Liver (tissue), 9 donors: ENCODE measurements around the gene MNS1. TPM values are rescaled to one million over a fixed set of nuclear protein-coding genes. Genes with fewer than 3 reads are reported as not detected.

ENCODE experiments used
- DNase-seq: peaks from one replicate; pipeline ENCODE4 v3.0.0-alpha.2; 2017; ENCODE audit warnings: low spot score
- H3K27ac ChIP-seq, 2 donors: one replicate each; pipeline ENCODE4 v1.7.0; 2013; ENCODE audit warnings: inconsistent platforms in 2 of 2, low read length in 2 of 2, control low read depth in 1 of 2, low read depth in 1 of 2, mild to moderate bottlenecking in 1 of 2
- H3K27me3 ChIP-seq, 4 donors: one replicate each; pipeline versions ENCODE4 v1.6.1 to v1.7.0; 2013; ENCODE audit warnings: low read length in 3 of 4, inconsistent platforms in 1 of 4, mild to moderate bottlenecking in 1 of 4, moderate library complexity in 1 of 4; ENCODE audit not compliant: control insufficient read depth in 4 of 4, insufficient read depth in 4 of 4
- H3K36me3 ChIP-seq, 4 donors: one replicate each; pipeline versions ENCODE4 v1.6.1 to v1.7.0; 2013; ENCODE audit warnings: low read length in 3 of 4, mild to moderate bottlenecking in 3 of 4, low read depth in 1 of 4, moderate library complexity in 1 of 4; ENCODE audit not compliant: control insufficient read depth in 4 of 4, insufficient read depth in 3 of 4
- H3K4me1 ChIP-seq, 4 donors: one replicate each; pipeline versions ENCODE4 v1.6.1 to v1.7.0; 2013; ENCODE audit warnings: low read length in 3 of 4, mild to moderate bottlenecking in 3 of 4, moderate library complexity in 1 of 4; ENCODE audit not compliant: control insufficient read depth in 4 of 4, insufficient read depth in 4 of 4
- H3K4me3 ChIP-seq, 3 donors: one replicate each; pipeline versions ENCODE4 v1.6.1 to v1.7.0; 2013; ENCODE audit warnings: low read length in 3 of 3, control low read depth in 1 of 3, low read depth in 1 of 3, mild to moderate bottlenecking in 1 of 3
- H3K9ac ChIP-seq, 2 donors: one replicate each; pipeline ENCODE4 v1.7.0; 2013; ENCODE audit warnings: low read length in 2 of 2, mild to moderate bottlenecking in 2 of 2, moderate library complexity in 2 of 2, control low read depth in 1 of 2, low read depth in 1 of 2
- H3K9me3 ChIP-seq, 4 donors: one replicate each; pipeline versions ENCODE4 v1.6.1 to v1.7.0; 2013; ENCODE audit warnings: low read length in 3 of 4; ENCODE audit not compliant: control insufficient read depth in 4 of 4
- GABPA ChIP-seq, 2 donors: IDR thresholded peaks in 1 of 2; conservative IDR thresholded peaks in 1 of 2; 2 replicates each; pipeline ENCODE4 v1.6.1; 2016; ENCODE audit warnings: antibody characterized with exemption in 2 of 2, mild to moderate bottlenecking in 1 of 2, moderate library complexity in 1 of 2
- HNF4A ChIP-seq, 2 donors: conservative IDR thresholded peaks; 2 replicates each; pipeline ENCODE4 v1.6.1; 2016; ENCODE audit warnings: antibody characterized with exemption in 2 of 2, mild to moderate bottlenecking in 2 of 2
- JUND ChIP-seq, 2 donors: IDR thresholded peaks; 2 replicates each; pipeline ENCODE4 v1.6.1; 2016; ENCODE audit warnings: antibody characterized with exemption in 2 of 2
- RAD21 ChIP-seq, 2 donors: IDR thresholded peaks; 2 replicates each; pipeline ENCODE4 v1.6.1; 2016; ENCODE audit warnings: antibody characterized with exemption in 2 of 2, mild to moderate bottlenecking in 2 of 2
- REST ChIP-seq: IDR thresholded peaks from 2 replicates; pipeline ENCODE4 v1.6.1; 2016; ENCODE audit warnings: antibody characterized with exemption, mild to moderate bottlenecking
- RXRA ChIP-seq, 2 donors: IDR thresholded peaks; 2 replicates each; pipeline ENCODE4 v1.6.1; 2017 to 2018; ENCODE audit warnings: antibody characterized with exemption in 2 of 2, mild to moderate bottlenecking in 1 of 2
- SP1 ChIP-seq: IDR thresholded peaks from 2 replicates; pipeline ENCODE4 v1.6.1; 2018; ENCODE audit warnings: antibody characterized with exemption, mild to moderate bottlenecking
- TAF1 ChIP-seq: conservative IDR thresholded peaks from 2 replicates; pipeline ENCODE4 v1.6.1; 2016; ENCODE audit warnings: antibody characterized with exemption, mild to moderate bottlenecking
- YY1 ChIP-seq: IDR thresholded peaks from 2 replicates; pipeline ENCODE4 v1.6.1; 2016; ENCODE audit warnings: antibody characterized with exemption, mild to moderate bottlenecking
- WGBS: extraction: QIAGEN DNeasy Blood & Tissue Kit; methylation state at CpG from one replicate; pipeline ENCODE4 v1.1.7; 2013; 5-methylcytosine and 5-hydroxymethylcytosine counted together
- polyA plus RNA-seq, 2 donors: library from polyadenylated mRNA; stranded (reverse) in 1 of 2; unstranded in 1 of 2; fragments of 200-250 nt in 1 of 2; fragments of >200 nt in 1 of 2; fragmentation: Nextera tagmentation in 1 of 2; extraction: Ambion mirVana in 1 of 2; gene quantifications; one replicate each; pipeline versions ENCODE4 v1.2.1 to v1.2.3, GENCODE V29; 2013 to 2015
- total RNA-seq, 2 donors: library from RNA; depleted of rRNA; stranded (reverse); fragments of >200 nt; gene quantifications; one replicate each; pipeline ENCODE4 v1.2.3, GENCODE V29; 2014
- TF ChIP-seq, protein P1 (sequence below): IDR thresholded peaks from 2 replicates; pipeline ENCODE4 v1.6.1; 2016; ENCODE audit warnings: antibody characterized with exemption
- TF ChIP-seq, protein P2 (sequence below): IDR thresholded peaks from 2 replicates; pipeline ENCODE4 v1.6.1; 2016; ENCODE audit warnings: antibody characterized with exemption
- TF ChIP-seq, protein P3 (sequence below): IDR thresholded peaks from 2 replicates; pipeline ENCODE4 v1.6.1; 2016; ENCODE audit warnings: antibody characterized with exemption
- TF ChIP-seq, protein P4 (sequence below): fragments of 150-350 bp; IDR thresholded peaks from 2 replicates; pipeline ENCODE4 v1.5.1; 2017; ENCODE audit warnings: improper control_type of control experiment, low read depth, low read length; ENCODE audit not compliant: missing input control
- donor health status: healthy.
- donor health status: healthy.
- donor health status: healthy.
- donor health status: healthy.
- donor health status: healthy.

Gene MNS1
- total and polyA plus RNA-seq, 4 donors: 0.08 to 1.3 (median 0.41) TPM

GRCh38 chr15:56393277-56393676 lies 71.7 kb downstream of the MNS1 start:
- WGBS: 94% methylated on average over 1 of the region's 1 CpG
- no peak for DNase-seq

More at GRCh38 chr15:56393277-56393676, 71.7 kb downstream of the MNS1 start:
- Histone ChIP-seq H3K9me3 (no peaks in the 10 kb centered on the region), H3K4me3 (no peak overlapping the region), H3K4me1 (no peaks in the 10 kb centered on the region), H3K27me3 (no peaks in the 10 kb centered on the region), H3K27ac (no peak overlapping the region), H3K9ac (no peak overlapping the region), H3K36me3 (no peaks in the 10 kb centered on the region)
- TF ChIP-seq, protein P1, sequence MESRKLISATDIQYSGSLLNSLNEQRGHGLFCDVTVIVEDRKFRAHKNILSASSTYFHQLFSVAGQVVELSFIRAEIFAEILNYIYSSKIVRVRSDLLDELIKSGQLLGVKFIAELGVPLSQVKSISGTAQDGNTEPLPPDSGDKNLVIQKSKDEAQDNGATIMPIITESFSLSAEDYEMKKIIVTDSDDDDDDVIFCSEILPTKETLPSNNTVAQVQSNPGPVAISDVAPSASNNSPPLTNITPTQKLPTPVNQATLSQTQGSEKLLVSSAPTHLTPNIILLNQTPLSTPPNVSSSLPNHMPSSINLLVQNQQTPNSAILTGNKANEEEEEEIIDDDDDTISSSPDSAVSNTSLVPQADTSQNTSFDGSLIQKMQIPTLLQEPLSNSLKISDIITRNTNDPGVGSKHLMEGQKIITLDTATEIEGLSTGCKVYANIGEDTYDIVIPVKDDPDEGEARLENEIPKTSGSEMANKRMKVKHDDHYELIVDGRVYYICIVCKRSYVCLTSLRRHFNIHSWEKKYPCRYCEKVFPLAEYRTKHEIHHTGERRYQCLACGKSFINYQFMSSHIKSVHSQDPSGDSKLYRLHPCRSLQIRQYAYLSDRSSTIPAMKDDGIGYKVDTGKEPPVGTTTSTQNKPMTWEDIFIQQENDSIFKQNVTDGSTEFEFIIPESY: no peak
- no peak for TF ChIP-seq JUND (IDR thresholded peaks at IDR 0.05)
- TF ChIP-seq, protein P2, sequence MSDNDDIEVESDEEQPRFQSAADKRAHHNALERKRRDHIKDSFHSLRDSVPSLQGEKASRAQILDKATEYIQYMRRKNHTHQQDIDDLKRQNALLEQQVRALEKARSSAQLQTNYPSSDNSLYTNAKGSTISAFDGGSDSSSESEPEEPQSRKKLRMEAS: no peak
- no peak for TF ChIP-seq RXRA (IDR thresholded peaks at IDR 0.05)
- TF ChIP-seq HNF4A (conservative IDR thresholded peaks at IDR 0.05): no peak
- TF ChIP-seq GABPA (IDR thresholded peaks at IDR 0.05 in 1 of 2, conservative IDR thresholded peaks at IDR 0.05 in 1 of 2): no peak
- no peak for TF ChIP-seq YY1
- TF ChIP-seq SP1: no peak
- TF ChIP-seq TAF1: no peak
- TF ChIP-seq, protein P3, sequence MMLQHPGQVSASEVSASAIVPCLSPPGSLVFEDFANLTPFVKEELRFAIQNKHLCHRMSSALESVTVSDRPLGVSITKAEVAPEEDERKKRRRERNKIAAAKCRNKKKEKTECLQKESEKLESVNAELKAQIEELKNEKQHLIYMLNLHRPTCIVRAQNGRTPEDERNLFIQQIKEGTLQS: no peak
- no peak for TF ChIP-seq REST
- no peak for TF ChIP-seq RAD21 (IDR thresholded peaks at IDR 0.05)
- TF ChIP-seq, protein P4, sequence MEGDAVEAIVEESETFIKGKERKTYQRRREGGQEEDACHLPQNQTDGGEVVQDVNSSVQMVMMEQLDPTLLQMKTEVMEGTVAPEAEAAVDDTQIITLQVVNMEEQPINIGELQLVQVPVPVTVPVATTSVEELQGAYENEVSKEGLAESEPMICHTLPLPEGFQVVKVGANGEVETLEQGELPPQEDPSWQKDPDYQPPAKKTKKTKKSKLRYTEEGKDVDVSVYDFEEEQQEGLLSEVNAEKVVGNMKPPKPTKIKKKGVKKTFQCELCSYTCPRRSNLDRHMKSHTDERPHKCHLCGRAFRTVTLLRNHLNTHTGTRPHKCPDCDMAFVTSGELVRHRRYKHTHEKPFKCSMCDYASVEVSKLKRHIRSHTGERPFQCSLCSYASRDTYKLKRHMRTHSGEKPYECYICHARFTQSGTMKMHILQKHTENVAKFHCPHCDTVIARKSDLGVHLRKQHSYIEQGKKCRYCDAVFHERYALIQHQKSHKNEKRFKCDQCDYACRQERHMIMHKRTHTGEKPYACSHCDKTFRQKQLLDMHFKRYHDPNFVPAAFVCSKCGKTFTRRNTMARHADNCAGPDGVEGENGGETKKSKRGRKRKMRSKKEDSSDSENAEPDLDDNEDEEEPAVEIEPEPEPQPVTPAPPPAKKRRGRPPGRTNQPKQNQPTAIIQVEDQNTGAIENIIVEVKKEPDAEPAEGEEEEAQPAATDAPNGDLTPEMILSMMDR: no peak
